Heart left ventricle (tissue), 13 donors: Measurements from ENCODE around the gene GRM5.

Experiments
- POLR2A ChIP-seq, 2 donors: fragments of 450-650 bp; IDR thresholded peaks; one replicate each; pipeline ENCODE4 v1.6.1; 2017; ENCODE audit warnings: antibody characterized with exemption in 2 of 2, mild to moderate bottlenecking in 2 of 2, moderate library complexity in 2 of 2
- TF ChIP-seq, protein P1 (sequence below), 12 donors: fragments of 200-600 bp; sonication (generic) in 4 of 12; IDR thresholded peaks; one replicate each; pipeline versions ENCODE4 v1.5.0 to v1.8.0; 2018 to 2022; ENCODE audit warnings: antibody characterized with exemption in 12 of 12, mild to moderate bottlenecking in 5 of 12
- donor health status: ischemic (EF 13 %, LVEDD 7.1; RV severe dilation, severe dysfunction).
- donor health status: DM: no; HTN: yes; CAD: no.
- donor health status: DM: no; HTN: no; CAD: no.
- donor health status: ischemic (EF 25% LVEDD 6.9; RV normal size, moderate dysfunction).
- donor health status: ischemic (EF 25% LVEDD 5.7; RV mildly dilated, moderate dysfunction).
- donor health status: ischemic (EF 35%, LVEDD 5.7; RV mildly dilated, moderate dysfunction).
- donor health status: nonischemic (EF 11% LVEDD 7.7; RV severe dilation, severe dysfunction).
- donor health status: DM: yes; HTN: yes; CAD: no.
- donor health status: PGD.
- donor health status: ischemic (EF 29% LVEDD 5.4; RV normal size, mild dysfunction).
- donor health status: nonischemic (EF 23%, LVEDD 6.1; RV moderate dilation, normal function).

DNA sequence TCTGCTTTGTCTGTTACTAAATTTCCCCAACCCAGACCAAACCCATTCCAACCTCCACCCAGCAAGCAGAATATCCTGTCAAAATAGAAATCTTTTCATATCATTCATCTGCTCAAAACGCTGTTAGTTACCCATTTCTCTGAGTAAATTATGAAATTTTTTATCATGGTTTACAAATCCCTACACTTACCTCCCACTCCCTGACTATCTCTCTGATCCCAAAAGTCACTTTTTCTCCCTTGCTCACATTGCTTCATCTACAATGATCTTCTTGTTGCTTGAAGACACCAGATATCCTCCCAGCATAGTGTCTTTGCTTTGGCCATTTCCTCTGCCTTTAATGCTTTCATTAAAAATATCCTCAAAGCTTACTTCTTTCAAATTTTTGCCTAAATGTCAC, 532.8 kb downstream of the GRM5 start:
- TF ChIP-seq POLR2A (IDR thresholded peaks at IDR 0.05): no peak
- TF ChIP-seq, protein P1, sequence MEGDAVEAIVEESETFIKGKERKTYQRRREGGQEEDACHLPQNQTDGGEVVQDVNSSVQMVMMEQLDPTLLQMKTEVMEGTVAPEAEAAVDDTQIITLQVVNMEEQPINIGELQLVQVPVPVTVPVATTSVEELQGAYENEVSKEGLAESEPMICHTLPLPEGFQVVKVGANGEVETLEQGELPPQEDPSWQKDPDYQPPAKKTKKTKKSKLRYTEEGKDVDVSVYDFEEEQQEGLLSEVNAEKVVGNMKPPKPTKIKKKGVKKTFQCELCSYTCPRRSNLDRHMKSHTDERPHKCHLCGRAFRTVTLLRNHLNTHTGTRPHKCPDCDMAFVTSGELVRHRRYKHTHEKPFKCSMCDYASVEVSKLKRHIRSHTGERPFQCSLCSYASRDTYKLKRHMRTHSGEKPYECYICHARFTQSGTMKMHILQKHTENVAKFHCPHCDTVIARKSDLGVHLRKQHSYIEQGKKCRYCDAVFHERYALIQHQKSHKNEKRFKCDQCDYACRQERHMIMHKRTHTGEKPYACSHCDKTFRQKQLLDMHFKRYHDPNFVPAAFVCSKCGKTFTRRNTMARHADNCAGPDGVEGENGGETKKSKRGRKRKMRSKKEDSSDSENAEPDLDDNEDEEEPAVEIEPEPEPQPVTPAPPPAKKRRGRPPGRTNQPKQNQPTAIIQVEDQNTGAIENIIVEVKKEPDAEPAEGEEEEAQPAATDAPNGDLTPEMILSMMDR (IDR thresholded peaks at IDR 0.05): no peak
